Endodermal cell (in vitro differentiated cells): ENCODE results near the gene PLB1. TPM values are rescaled to one million over a fixed set of nuclear protein-coding genes. Genes with fewer than 3 reads are reported as not detected.

Experiments
- DNase-seq: peaks from one replicate; pipeline ENCODE4 v3.0.0-alpha.2; 2017
- H3K27ac ChIP-seq: 2 replicates; pipeline ENCODE4 v1.5.1; 2013; ENCODE audit warnings: mild to moderate bottlenecking, low read depth, low read length, moderate library complexity
- H3K27me3 ChIP-seq: 2 replicates; pipeline ENCODE4 v1.6.1; 2013; ENCODE audit warnings: mild to moderate bottlenecking, low read length, moderate library complexity; ENCODE audit not compliant: insufficient read depth, control insufficient read depth, poor library complexity, severe bottlenecking
- H3K36me3 ChIP-seq: 2 replicates; pipeline ENCODE4 v1.7.0; 2013; ENCODE audit warnings: mild to moderate bottlenecking, low read length, moderate library complexity; ENCODE audit not compliant: control insufficient read depth, insufficient read depth
- H3K4me1 ChIP-seq: one replicate; pipeline ENCODE4 v1.7.0; 2013; ENCODE audit warnings: low read length; ENCODE audit not compliant: control insufficient read depth, insufficient read depth
- H3K4me3 ChIP-seq: 2 replicates; pipeline ENCODE4 v1.5.1; 2013; ENCODE audit warnings: mild to moderate bottlenecking, low read length, moderate library complexity
- H3K9ac ChIP-seq: 2 replicates; pipeline ENCODE4 v1.6.1; 2013; ENCODE audit warnings: mild to moderate bottlenecking, low read length, moderate library complexity; ENCODE audit not compliant: poor library complexity, severe bottlenecking; ENCODE audit errors: extremely low read depth
- H3K9me3 ChIP-seq: 2 replicates; pipeline ENCODE4 v1.6.1; 2013; ENCODE audit warnings: mild to moderate bottlenecking, low read length, moderate library complexity; ENCODE audit not compliant: control insufficient read depth
- H3K27ac Mint-ChIP-seq: 2 replicates; pipeline ENCODE4 v1.8.0; 2020; ENCODE audit warnings: mixed read lengths
- H3K27me3 Mint-ChIP-seq: 2 replicates; pipeline ENCODE4 v1.8.0; 2021; ENCODE audit warnings: mild to moderate bottlenecking, mixed read lengths; ENCODE audit not compliant: insufficient read depth
- H3K36me3 Mint-ChIP-seq: 2 replicates; pipeline ENCODE4 v1.8.0; 2020; ENCODE audit warnings: low read depth, mixed read lengths
- H3K4me1 Mint-ChIP-seq: 2 replicates; pipeline ENCODE4 v1.8.0; 2020; ENCODE audit warnings: mixed read lengths
- H3K4me3 Mint-ChIP-seq: 2 replicates; pipeline ENCODE4 v1.8.0; 2020; ENCODE audit warnings: mild to moderate bottlenecking, moderate library complexity, mixed read lengths
- H3K9me3 Mint-ChIP-seq: 2 replicates; pipeline ENCODE4 v1.8.0; 2020; ENCODE audit warnings: mild to moderate bottlenecking, mixed read lengths
- CTCF ChIP-seq: fragments of 200-600 bp; sonication (generic); conservative IDR thresholded peaks from 2 replicates; pipeline ENCODE4 v1.5.0; 2021; ENCODE audit warnings: antibody characterized with exemption, mild to moderate bottlenecking
- WGBS, 2 experiments: methylation state at CpG; one replicate each; pipeline versions ENCODE4 v1.1.5 to v1.1.7; 2013; ENCODE audit warnings: missing lambda C conversion rate in 2 of 2, mixed read lengths in 1 of 2; ENCODE audit not compliant: insufficient coverage in 1 of 2, insufficient read length in 1 of 2; 5-methylcytosine and 5-hydroxymethylcytosine counted together
- total RNA-seq, 2 donors: library from RNA; stranded (reverse); fragmentation: NEBNext Ultra II Directional in 1 of 2; extraction: Animal tissue kit (Norgen Biotek cat#: 25700) in 1 of 2; gene quantifications; 2 replicates in 1 of 2; 3 replicates in 1 of 2; pipeline ENCODE4 v1.2.1, GENCODE V29; 2021

The PLB1 gene
- total RNA-seq, 2 donors from 2014 or later = 0.35 to 0.38 TPM

- H3K4me3 ChIP-seq = no peak overlapping the region
- H3K4me1 ChIP-seq = no peaks in the 10 kb centered on the region
- H3K27me3 ChIP-seq = no peaks in the 10 kb centered on the region
- H3K27ac ChIP-seq = no peak overlapping the region
- Mint-ChIP-seq H3K9me3 (no peaks in the 10 kb centered on the region), H3K27ac (no peak overlapping the region), H3K4me1 (no peaks in the 10 kb centered on the region), H3K27me3 (no peaks in the 10 kb centered on the region), H3K36me3 (no peaks in the 10 kb centered on the region), H3K4me3 (no peak overlapping the region)
- H3K9me3 ChIP-seq = no peaks in the 10 kb centered on the region
- H3K36me3 ChIP-seq = no peaks in the 10 kb centered on the region
- DNase-seq = no peak
- WGBS, 2 experiments = 95 to 100% methylated on average over 1 to 4 of the region's 4 CpGs
- no peak for TF ChIP-seq CTCF
- no peak overlapping the region for H3K9ac ChIP-seq
Measured at GRCh38 chr2:28647682-28648081, 151.8 kb downstream of the PLB1 start.

- DNase-seq = no peak
- WGBS, 2 experiments = 90 to 94% methylated on average over 2 to 3 of the region's 3 CpGs
- H3K9me3 Mint-ChIP-seq = no peaks in the 10 kb centered on the region
- H3K36me3 ChIP-seq = no peaks in the 10 kb centered on the region
- no peak overlapping the region for H3K27ac Mint-ChIP-seq
- no peak overlapping the region for H3K4me3 ChIP-seq
- no peaks in the 10 kb centered on the region for H3K4me1 Mint-ChIP-seq
- H3K9ac ChIP-seq = no peak overlapping the region
- H3K27me3 ChIP-seq = no peaks in the 10 kb centered on the region
- H3K9me3 ChIP-seq = no peaks in the 10 kb centered on the region
- H3K36me3 Mint-ChIP-seq = no peaks in the 10 kb centered on the region
- H3K27ac ChIP-seq = no peak overlapping the region
- no peak overlapping the region for H3K4me3 Mint-ChIP-seq
- H3K27me3 Mint-ChIP-seq = no peaks in the 10 kb centered on the region
- no peak for TF ChIP-seq CTCF
- H3K4me1 ChIP-seq = no peaks in the 10 kb centered on the region
Measured at GRCh38 chr2:28648147-28648546, 152.3 kb downstream of the PLB1 start.

GRCh38 chr2:28648671-28649395, 153.0 kb downstream of the PLB1 start:
- no peaks in the 10 kb centered on the region for H3K36me3 ChIP-seq
- no peaks in the 10 kb centered on the region for H3K27me3 ChIP-seq
- no peak overlapping the region for H3K4me3 ChIP-seq
- no peak overlapping the region for H3K27ac ChIP-seq
- H3K4me1 Mint-ChIP-seq = no peaks in the 10 kb centered on the region
- no peaks in the 10 kb centered on the region for H3K9me3 ChIP-seq
- TF ChIP-seq CTCF = no peak
- no peak overlapping the region for H3K9ac ChIP-seq
- no peak for DNase-seq
- no peaks in the 10 kb centered on the region for H3K36me3 Mint-ChIP-seq
- H3K27ac Mint-ChIP-seq = no peak overlapping the region
- H3K4me3 Mint-ChIP-seq = no peak overlapping the region
- no peaks in the 10 kb centered on the region for H3K27me3 Mint-ChIP-seq
- WGBS, 2 experiments = 70 to 77% methylated on average over 2 to 4 of the region's 4 CpGs
- H3K4me1 ChIP-seq = no peaks in the 10 kb centered on the region
- H3K9me3 Mint-ChIP-seq = no peaks in the 10 kb centered on the region
